ENCODE data around the gene PRTN3. TPM values are rescaled to one million over a fixed set of nuclear protein-coding genes. Genes with fewer than 3 reads are reported as not detected.

Gene PRTN3
- total RNA-seq, 1 donor from 2014 or later, result not detected

- H3K36me3 Mint-ChIP-seq (ENCODE audit: unreplicated experiment), result peaks cover 7% of the 10 kb centered on the region
- H3K27ac Mint-ChIP-seq (ENCODE audit: unreplicated experiment), result no peak overlapping the region
- H3K4me1 Mint-ChIP-seq (ENCODE audit: low read depth, unreplicated experiment), result no peaks in the 10 kb centered on the region
- no peak for DNase-seq
- peaks cover 26% of the 10 kb centered on the region for H3K9me3 Mint-ChIP-seq (ENCODE audit: unreplicated experiment)
- no peak overlapping the region for H3K4me3 Mint-ChIP-seq (ENCODE audit: unreplicated experiment)
- TF ChIP-seq CTCF (IDR thresholded peaks at IDR 0.05; ENCODE audit: partially characterized antibody, unreplicated experiment), result no peak
- peaks cover 27% of the 10 kb centered on the region for H3K27me3 Mint-ChIP-seq (ENCODE audit: unreplicated experiment)
These were observed 27.3 kb upstream of the PRTN3 start for GRCh38 chr19:813219-814151.

GRCh38 chr19:814152-815078, 26.4 kb upstream of the PRTN3 start:
- no peak for TF ChIP-seq CTCF (IDR thresholded peaks at IDR 0.05; ENCODE audit: partially characterized antibody, unreplicated experiment)
- Mint-ChIP-seq H3K4me3 (ENCODE audit: unreplicated experiment) (no peak overlapping the region), H3K9me3 (ENCODE audit: unreplicated experiment) (peaks cover 26% of the 10 kb centered on the region), H3K27me3 (ENCODE audit: unreplicated experiment) (peaks cover 27% of the 10 kb centered on the region), H3K4me1 (ENCODE audit: low read depth, unreplicated experiment) (no peaks in the 10 kb centered on the region), H3K36me3 (ENCODE audit: unreplicated experiment) (peaks cover 7% of the 10 kb centered on the region), H3K27ac (ENCODE audit: unreplicated experiment) (peak overlapping the region; percentile 59)
- no peak for DNase-seq

- TF ChIP-seq CTCF (IDR thresholded peaks at IDR 0.05; ENCODE audit: partially characterized antibody, unreplicated experiment), result no peak
- H3K27me3 Mint-ChIP-seq (ENCODE audit: unreplicated experiment), result peaks cover 23% of the 10 kb centered on the region
- H3K36me3 Mint-ChIP-seq (ENCODE audit: unreplicated experiment), result peaks cover 7% of the 10 kb centered on the region
- H3K4me3 Mint-ChIP-seq (ENCODE audit: unreplicated experiment), result no peak overlapping the region
- no peak for DNase-seq
- H3K27ac Mint-ChIP-seq (ENCODE audit: unreplicated experiment), result no peak overlapping the region
- peaks cover 25% of the 10 kb centered on the region for H3K9me3 Mint-ChIP-seq (ENCODE audit: unreplicated experiment)
- H3K4me1 Mint-ChIP-seq (ENCODE audit: low read depth, unreplicated experiment), result no peaks in the 10 kb centered on the region
These were observed 25.6 kb upstream of the PRTN3 start for GRCh38 chr19:815079-815774.

GRCh38 chr19:815775-816499, 24.9 kb upstream of the PRTN3 start:
- Mint-ChIP-seq H3K9me3 (ENCODE audit: unreplicated experiment) (peaks cover 23% of the 10 kb centered on the region), H3K4me1 (ENCODE audit: low read depth, unreplicated experiment) (no peaks in the 10 kb centered on the region), H3K27me3 (ENCODE audit: unreplicated experiment) (peaks cover 20% of the 10 kb centered on the region), H3K27ac (ENCODE audit: unreplicated experiment) (no peak overlapping the region), H3K36me3 (ENCODE audit: unreplicated experiment) (peaks cover 7% of the 10 kb centered on the region), H3K4me3 (ENCODE audit: unreplicated experiment) (peak overlapping the region; percentile 55)
- no peak for TF ChIP-seq CTCF (IDR thresholded peaks at IDR 0.05; ENCODE audit: partially characterized antibody, unreplicated experiment)
- DNase-seq, result no peak

Measured in glutamatergic neuron (in vitro differentiated cells).